PC-3 (cell line): ENCODE data around the gene ADGRG3. TPM values are rescaled to one million over a fixed set of nuclear protein-coding genes. Genes with fewer than 3 reads are reported as not detected.

Experiments used
- ATAC-seq: fragments of 200-7000 bp; cut with Tn5 transposase; 2 replicates; pipeline ENCODE4 v1.9.1; 2020; ENCODE audit warnings: mild to moderate bottlenecking, moderate library complexity
- BruUV-seq: library from RNA; stranded (reverse); fragments of 400-500 nt; replicated peaks from 2 replicates; lab custom pipeline; 2021; lab: Mats Ljungman, UMichigan
- CTCF ChIA-PET: fragments of 300-600 bp; sonication (Branson Sonifier 250); formaldehyde crosslinking; loops from one replicate; lab custom pipeline; 2022; ENCODE audit warnings: antibody characterized with exemption; lab: Charles Lee
- POLR2A ChIA-PET: fragments of 300-600 bp; sonication (Branson Sonifier 250); formaldehyde crosslinking; loops from one replicate; lab custom pipeline; 2022; ENCODE audit warnings: antibody characterized with exemption; ENCODE audit not compliant: unreplicated experiment; lab: Charles Lee
- DNase-seq: peaks from one replicate; pipeline ENCODE4 v3.0.0-alpha.2; 2015
- H2AFZ ChIP-seq: fragments of 300-600 bp; sonication (generic); 2 replicates; pipeline ENCODE4 v1.6.0; 2016; ENCODE audit warnings: antibody characterized with exemption, low read length
- H3F3A ChIP-seq: fragments of 300-600 bp; sonication (generic); one replicate; pipeline ENCODE4 v1.6.0; 2017; ENCODE audit warnings: antibody characterized with exemption, low read length, control low read depth, mild to moderate bottlenecking; ENCODE audit not compliant: unreplicated experiment
- H3K27ac ChIP-seq: fragments of 300-600 bp; sonication (generic); 2 replicates; pipeline ENCODE4 v1.5.1; 2016; ENCODE audit warnings: mild to moderate bottlenecking, low read length
- H3K27me3 ChIP-seq: fragments of 300-600 bp; sonication (generic); 2 replicates; pipeline ENCODE4 v1.6.1; 2016; ENCODE audit warnings: low read length, mixed read lengths
- H3K36me3 ChIP-seq: fragments of 300-600 bp; sonication (generic); 2 replicates; pipeline ENCODE4 v1.6.1; 2016; ENCODE audit warnings: low read depth, mixed run types, low read length, mixed read lengths
- H3K4me1 ChIP-seq: fragments of 300-600 bp; sonication (generic); 2 replicates; pipeline ENCODE4 v1.5.1; 2016; ENCODE audit warnings: low read length; ENCODE audit not compliant: insufficient read depth
- H3K4me2 ChIP-seq: fragments of 300-600 bp; sonication (generic); 2 replicates; pipeline ENCODE4 v1.6.0; 2016; ENCODE audit warnings: low read length
- H3K4me3 ChIP-seq: fragments of 300-600 bp; sonication (generic); 2 replicates; pipeline ENCODE4 v1.5.1; 2016; ENCODE audit warnings: mild to moderate bottlenecking, low read length, mixed read lengths
- H3K79me2 ChIP-seq: fragments of 300-600 bp; sonication (generic); 2 replicates; pipeline ENCODE4 v1.6.1; 2017; ENCODE audit warnings: low read length, mixed read lengths
- H3K9ac ChIP-seq: fragments of 300-600 bp; sonication (generic); 2 replicates; pipeline ENCODE4 v1.6.0; 2016; ENCODE audit warnings: mild to moderate bottlenecking, low read length
- H3K9me2 ChIP-seq: fragments of 300-600 bp; sonication (generic); replicated peaks from 2 replicates; pipeline ENCODE4 v1.6.1; 2016; ENCODE audit warnings: mixed run types, low read length, mixed read lengths
- H3K9me3 ChIP-seq: fragments of 300-600 bp; sonication (generic); 2 replicates; pipeline ENCODE4 v1.6.1; 2016; ENCODE audit warnings: low read length, mixed read lengths
- H4K20me1 ChIP-seq: fragments of 300-600 bp; sonication (generic); 2 replicates; pipeline ENCODE4 v1.6.1; 2016; ENCODE audit warnings: low read length, mixed read lengths
- EZH2 ChIP-seq: fragments of 300-600 bp; sonication (generic); IDR thresholded peaks from one replicate; pipeline ENCODE4 v1.6.1; 2017; ENCODE audit warnings: antibody characterized with exemption, mild to moderate bottlenecking, low read length; ENCODE audit not compliant: unreplicated experiment
- EZH2phosphoT487 ChIP-seq: fragments of 300-600 bp; sonication (generic); IDR thresholded peaks from 2 replicates; pipeline ENCODE4 v1.6.1; 2018; ENCODE audit warnings: mild to moderate bottlenecking, antibody characterized with exemption, low read length, borderline replicate concordance
- intact Hi-C: fragments of 100-400 bp; cut with micrococcal nuclease; formaldehyde crosslinking; loops from 2 replicates; pipeline ENCODE4 v1.9.0; 2023
- total RNA-seq: library from RNA; depleted of rRNA; stranded (reverse); fragments of >200 nt; gene quantifications from 2 replicates; pipeline ENCODE4 v1.2.3, GENCODE V29; 2014
- TF ChIP-seq, protein P1 (sequence below): fragments of 300-600 bp; sonication (generic); conservative IDR thresholded peaks from 2 replicates; pipeline ENCODE4 v1.5.1; 2017; ENCODE audit warnings: antibody characterized with exemption, low read depth, mild to moderate bottlenecking, low read length

Gene ADGRG3
- total RNA-seq, 1 experiment from 2014 or later: not detected

DNA sequence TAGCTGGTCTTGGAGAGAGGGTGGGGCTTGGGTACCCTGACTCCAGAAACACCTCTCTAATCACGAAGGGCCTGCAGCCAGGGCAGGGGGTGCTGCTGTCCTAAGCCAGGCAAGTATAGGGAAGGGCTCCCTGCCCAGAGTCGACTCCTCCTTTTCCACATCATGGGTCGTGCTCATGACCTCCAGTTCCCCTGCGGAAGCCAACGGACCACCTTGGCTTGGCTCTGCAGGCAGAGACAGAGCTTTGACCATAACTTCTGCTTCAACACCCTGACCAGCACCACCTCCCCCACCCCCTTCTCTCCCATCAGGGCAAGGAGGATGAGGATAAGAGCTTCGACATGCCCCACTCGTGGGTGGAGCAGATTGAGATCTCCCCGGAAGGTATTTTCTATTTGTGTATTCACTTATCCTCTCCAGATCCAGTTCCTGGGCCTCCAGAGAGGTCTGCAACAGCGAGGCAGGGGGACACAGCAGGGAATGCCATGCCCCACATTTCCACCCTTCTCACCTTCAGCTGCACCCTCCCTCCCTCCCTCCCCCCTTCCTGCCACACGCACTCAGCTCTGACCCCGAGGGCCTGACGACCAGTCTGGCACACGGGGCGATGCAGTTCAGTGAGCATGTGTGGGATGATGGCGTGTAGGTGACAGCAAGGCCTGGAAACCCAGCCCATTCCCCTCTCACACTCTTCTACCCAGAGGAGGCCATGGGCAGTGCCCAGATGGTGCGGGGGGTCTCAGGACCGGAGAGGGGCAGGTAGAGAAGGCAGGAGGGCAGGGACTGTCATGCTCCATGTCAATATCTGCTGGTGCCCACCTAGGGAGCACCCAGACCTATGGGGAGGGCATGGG lies 53.5 kb downstream of the ADGRG3 start:
- TF ChIP-seq EZH2: no peak
- TF ChIP-seq, protein P1, sequence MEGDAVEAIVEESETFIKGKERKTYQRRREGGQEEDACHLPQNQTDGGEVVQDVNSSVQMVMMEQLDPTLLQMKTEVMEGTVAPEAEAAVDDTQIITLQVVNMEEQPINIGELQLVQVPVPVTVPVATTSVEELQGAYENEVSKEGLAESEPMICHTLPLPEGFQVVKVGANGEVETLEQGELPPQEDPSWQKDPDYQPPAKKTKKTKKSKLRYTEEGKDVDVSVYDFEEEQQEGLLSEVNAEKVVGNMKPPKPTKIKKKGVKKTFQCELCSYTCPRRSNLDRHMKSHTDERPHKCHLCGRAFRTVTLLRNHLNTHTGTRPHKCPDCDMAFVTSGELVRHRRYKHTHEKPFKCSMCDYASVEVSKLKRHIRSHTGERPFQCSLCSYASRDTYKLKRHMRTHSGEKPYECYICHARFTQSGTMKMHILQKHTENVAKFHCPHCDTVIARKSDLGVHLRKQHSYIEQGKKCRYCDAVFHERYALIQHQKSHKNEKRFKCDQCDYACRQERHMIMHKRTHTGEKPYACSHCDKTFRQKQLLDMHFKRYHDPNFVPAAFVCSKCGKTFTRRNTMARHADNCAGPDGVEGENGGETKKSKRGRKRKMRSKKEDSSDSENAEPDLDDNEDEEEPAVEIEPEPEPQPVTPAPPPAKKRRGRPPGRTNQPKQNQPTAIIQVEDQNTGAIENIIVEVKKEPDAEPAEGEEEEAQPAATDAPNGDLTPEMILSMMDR: no peak
- TF ChIP-seq EZH2phosphoT487: no peak
- Histone ChIP-seq H3K9me3 (no peaks in the 10 kb centered on the region), H3K9me2 (no peaks in the 10 kb centered on the region), H3K4me1 (no peaks in the 10 kb centered on the region), H3F3A (no peaks in the 10 kb centered on the region), H4K20me1 (no peaks in the 10 kb centered on the region), H3K36me3 (no peaks in the 10 kb centered on the region; the same call in 1 of the 2 replicates), H2AFZ (no peak overlapping the region), H3K27ac (no peak overlapping the region), H3K9ac (no peak overlapping the region), H3K27me3 (no peaks in the 10 kb centered on the region), H3K79me2 (no peaks in the 10 kb centered on the region), H3K4me3 (no peak overlapping the region), H3K4me2 (no peak overlapping the region)
- CTCF ChIA-PET: no interaction called here
- ATAC-seq: no peak
- BruUV-seq: no TSS peak
- DNase-seq: no peak
- POLR2A ChIA-PET: no interaction called here
- intact Hi-C loops: loop anchor here (5.0 kb wide), 1 partner anchor 129 kb away; no protein-coding TSS in a partner anchor

DNA sequence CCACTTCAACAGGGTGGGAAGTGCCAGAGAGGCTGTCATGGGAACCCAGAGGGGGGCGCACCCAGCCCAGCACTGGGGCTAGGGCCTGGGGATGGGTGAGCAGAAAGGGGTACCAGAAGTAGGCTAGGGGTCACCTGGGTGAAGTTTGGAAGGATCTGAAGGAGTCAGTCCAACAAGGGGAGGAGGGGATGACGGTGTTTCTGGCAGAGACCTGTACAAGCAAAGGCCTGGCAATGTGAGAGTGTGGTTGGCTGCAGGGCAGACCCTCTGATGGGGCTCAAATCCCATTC lies 54.0 kb downstream of the ADGRG3 start:
- BruUV-seq: no TSS peak
- Histone ChIP-seq H3K9me3 (no peaks in the 10 kb centered on the region), H3K9me2 (no peaks in the 10 kb centered on the region), H3K79me2 (no peaks in the 10 kb centered on the region), H3K4me3 (no peak overlapping the region), H3K27ac (no peak overlapping the region), H3K9ac (no peak overlapping the region), H4K20me1 (no peaks in the 10 kb centered on the region), H3K36me3 (no peaks in the 10 kb centered on the region; the same call in 1 of the 2 replicates), H3K4me2 (no peak overlapping the region), H3K4me1 (no peaks in the 10 kb centered on the region), H3K27me3 (no peaks in the 10 kb centered on the region), H3F3A (no peaks in the 10 kb centered on the region), H2AFZ (no peak overlapping the region)
- DNase-seq (no peak), ATAC-seq (no peak)
- intact Hi-C loops: loop anchor here (5.0 kb wide), 1 partner anchor 130 kb away; no protein-coding TSS in a partner anchor
- no peak for TF ChIP-seq EZH2phosphoT487
- TF ChIP-seq, protein P1: no peak
- no peak for TF ChIP-seq EZH2
- ChIA-PET POLR2A (no interaction called here), CTCF (no interaction called here)

- ChIA-PET CTCF (no interaction called here), POLR2A (no interaction called here)
- Histone ChIP-seq H3K9ac (no peak overlapping the region), H4K20me1 (no peaks in the 10 kb centered on the region), H3K79me2 (no peaks in the 10 kb centered on the region), H3K9me2 (no peaks in the 10 kb centered on the region), H3K9me3 (no peaks in the 10 kb centered on the region), H3K36me3 (no peaks in the 10 kb centered on the region; the same call in 1 of the 2 replicates), H3F3A (no peaks in the 10 kb centered on the region), H3K4me3 (no peak overlapping the region), H3K4me1 (no peaks in the 10 kb centered on the region), H3K27ac (no peak overlapping the region), H3K4me2 (no peak overlapping the region), H2AFZ (no peak overlapping the region), H3K27me3 (no peaks in the 10 kb centered on the region)
- ATAC-seq (no peak), DNase-seq (no peak)
- intact Hi-C loops: loop anchor here (5.0 kb wide), 1 partner anchor 130 kb away; no protein-coding TSS in a partner anchor
- BruUV-seq: no TSS peak
- TF ChIP-seq EZH2phosphoT487 (no peak), EZH2 (no peak)
- TF ChIP-seq, protein P1: no peak
Observed at GRCh38 chr16:57722651-57723050, 54.5 kb downstream of the ADGRG3 start.
